Vagina (tissue), 2 donors: ENCODE results near the gene TGM4. TPM values are rescaled to one million over a fixed set of nuclear protein-coding genes. Genes with fewer than 3 reads are reported as not detected.

Source experiments
- DNase-seq, 2 donors: peaks; one replicate each; pipeline ENCODE4 v3.0.0-alpha.2; 2017; ENCODE audit errors: extremely low spot score in 2 of 2
- H3K27ac ChIP-seq: fragments of 200-600 bp; sonication (generic); one replicate; pipeline ENCODE4 v1.5.1; 2019
- H3K27me3 ChIP-seq: fragments of 200-600 bp; sonication (generic); one replicate; pipeline ENCODE4 v1.5.1; 2019
- H3K36me3 ChIP-seq, 2 donors: fragments of 200-600 bp; sonication (generic); one replicate each; pipeline ENCODE4 v1.5.1; 2017 to 2019
- H3K4me1 ChIP-seq: fragments of 200-600 bp; sonication (generic); one replicate; pipeline ENCODE4 v1.5.1; 2019
- H3K4me3 ChIP-seq, 2 donors: fragments of 200-600 bp; sonication (generic); 1 replicate in 1 of 2; 2 replicates in 1 of 2; pipeline ENCODE4 v1.5.1; 2016 to 2019
- H3K9me3 ChIP-seq: fragments of 200-600 bp; sonication (generic); one replicate; pipeline ENCODE4 v1.5.1; 2019
- POLR2A ChIP-seq, 2 donors: fragments of 450-650 bp; IDR thresholded peaks; one replicate each; pipeline ENCODE4 v1.6.1; 2017; ENCODE audit warnings: antibody characterized with exemption in 2 of 2, mild to moderate bottlenecking in 2 of 2, moderate library complexity in 2 of 2
- POLR2AphosphoS5 ChIP-seq, 2 donors: sonication (generic); formaldehyde crosslinking; IDR thresholded peaks; one replicate each; pipeline ENCODE4 v1.9.0; 2017; ENCODE audit warnings: antibody characterized with exemption in 2 of 2, mild to moderate bottlenecking in 2 of 2, low read depth in 1 of 2; ENCODE audit not compliant: insufficient read depth in 1 of 2
- intact Hi-C: fragments of 100-400 bp; cut with DNase I; formaldehyde crosslinking; loops from one replicate; pipeline ENCODE4 v1.15.1; 2023
- total RNA-seq: library from RNA; depleted of rRNA; stranded (reverse); fragments of >200 nt; gene quantifications from one replicate; pipeline ENCODE4 v1.2.3, GENCODE V29; 2016
- TF ChIP-seq, protein P1 (sequence below), 3 experiments: fragments of 450-650 bp in 2 of 3; fragments of 200-600 bp in 1 of 3; sonication (generic) in 1 of 3; IDR thresholded peaks; one replicate each; pipeline ENCODE4 v1.5.1; 2017 to 2019; ENCODE audit warnings: antibody characterized with exemption in 3 of 3, mild to moderate bottlenecking in 2 of 3, moderate library complexity in 2 of 3

The TGM4 gene
- total RNA-seq, 1 donor from 2014 or later = not detected

DNA sequence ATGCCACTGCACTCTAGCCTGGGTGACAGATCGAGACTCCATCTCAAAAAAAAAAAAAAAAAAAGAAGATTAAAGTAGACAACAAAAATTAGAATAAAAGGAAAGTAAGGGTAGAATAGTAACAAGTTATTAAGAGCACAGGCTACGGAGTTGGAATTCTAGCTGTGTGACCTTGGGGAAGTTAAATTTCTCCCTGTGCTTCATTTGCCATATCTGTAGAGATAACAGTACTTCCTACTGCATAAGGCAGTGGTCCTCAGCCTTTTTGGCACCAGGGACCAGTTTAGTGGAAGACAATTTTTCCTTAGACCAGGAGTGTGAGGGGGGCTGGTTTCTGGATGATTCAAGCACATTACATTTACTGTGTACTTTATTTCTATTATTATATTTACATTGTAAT lies 41.4 kb upstream of the TGM4 start:
- DNase-seq = no peak
- no peak overlapping the region for H3K27ac ChIP-seq
- H3K4me3 ChIP-seq = no peak overlapping the region
- H3K4me1 ChIP-seq = no peaks in the 10 kb centered on the region
- H3K36me3 ChIP-seq = no peaks in the 10 kb centered on the region
- no peaks in the 10 kb centered on the region for H3K27me3 ChIP-seq
- intact Hi-C loops = no loop called here
- no peaks in the 10 kb centered on the region for H3K9me3 ChIP-seq
- no peak for TF ChIP-seq POLR2AphosphoS5 (IDR thresholded peaks at IDR 0.05; ENCODE audit: insufficient read depth in 1 of 2, low read depth in 1 of 2)
- TF ChIP-seq, protein P1, sequence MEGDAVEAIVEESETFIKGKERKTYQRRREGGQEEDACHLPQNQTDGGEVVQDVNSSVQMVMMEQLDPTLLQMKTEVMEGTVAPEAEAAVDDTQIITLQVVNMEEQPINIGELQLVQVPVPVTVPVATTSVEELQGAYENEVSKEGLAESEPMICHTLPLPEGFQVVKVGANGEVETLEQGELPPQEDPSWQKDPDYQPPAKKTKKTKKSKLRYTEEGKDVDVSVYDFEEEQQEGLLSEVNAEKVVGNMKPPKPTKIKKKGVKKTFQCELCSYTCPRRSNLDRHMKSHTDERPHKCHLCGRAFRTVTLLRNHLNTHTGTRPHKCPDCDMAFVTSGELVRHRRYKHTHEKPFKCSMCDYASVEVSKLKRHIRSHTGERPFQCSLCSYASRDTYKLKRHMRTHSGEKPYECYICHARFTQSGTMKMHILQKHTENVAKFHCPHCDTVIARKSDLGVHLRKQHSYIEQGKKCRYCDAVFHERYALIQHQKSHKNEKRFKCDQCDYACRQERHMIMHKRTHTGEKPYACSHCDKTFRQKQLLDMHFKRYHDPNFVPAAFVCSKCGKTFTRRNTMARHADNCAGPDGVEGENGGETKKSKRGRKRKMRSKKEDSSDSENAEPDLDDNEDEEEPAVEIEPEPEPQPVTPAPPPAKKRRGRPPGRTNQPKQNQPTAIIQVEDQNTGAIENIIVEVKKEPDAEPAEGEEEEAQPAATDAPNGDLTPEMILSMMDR (IDR thresholded peaks at IDR 0.05) = no peak

DNA sequence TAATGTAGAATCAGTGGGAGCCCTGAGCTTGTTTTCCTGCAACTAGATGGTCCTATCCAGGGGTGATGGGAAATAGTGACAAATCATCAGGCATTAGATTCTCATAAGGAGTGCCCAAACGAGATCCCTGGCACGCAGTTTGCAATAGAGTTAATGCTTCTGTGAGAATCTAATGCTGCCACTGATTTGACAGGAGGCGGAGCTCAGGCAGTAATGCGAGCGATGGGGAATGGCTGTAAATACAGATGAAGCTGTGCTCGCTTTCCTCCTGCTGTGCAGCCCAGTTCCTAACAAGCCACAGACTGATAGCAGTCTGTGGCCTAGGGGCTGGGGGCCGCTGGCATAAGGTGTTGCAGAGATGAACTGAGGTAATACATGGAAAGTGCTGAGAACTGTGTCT lies 41.0 kb upstream of the TGM4 start:
- DNase-seq = no peak
- H3K4me1 ChIP-seq = no peaks in the 10 kb centered on the region
- TF ChIP-seq POLR2AphosphoS5 (IDR thresholded peaks at IDR 0.05; ENCODE audit: insufficient read depth in 1 of 2, low read depth in 1 of 2) (no peak), POLR2A (IDR thresholded peaks at IDR 0.05) (no peak)
- TF ChIP-seq, protein P1 (IDR thresholded peaks at IDR 0.05) = no peak
- no peaks in the 10 kb centered on the region for H3K36me3 ChIP-seq
- H3K9me3 ChIP-seq = no peaks in the 10 kb centered on the region
- no peak overlapping the region for H3K4me3 ChIP-seq
- H3K27ac ChIP-seq = no peak overlapping the region
- intact Hi-C loops = no loop called here
- no peaks in the 10 kb centered on the region for H3K27me3 ChIP-seq

DNA sequence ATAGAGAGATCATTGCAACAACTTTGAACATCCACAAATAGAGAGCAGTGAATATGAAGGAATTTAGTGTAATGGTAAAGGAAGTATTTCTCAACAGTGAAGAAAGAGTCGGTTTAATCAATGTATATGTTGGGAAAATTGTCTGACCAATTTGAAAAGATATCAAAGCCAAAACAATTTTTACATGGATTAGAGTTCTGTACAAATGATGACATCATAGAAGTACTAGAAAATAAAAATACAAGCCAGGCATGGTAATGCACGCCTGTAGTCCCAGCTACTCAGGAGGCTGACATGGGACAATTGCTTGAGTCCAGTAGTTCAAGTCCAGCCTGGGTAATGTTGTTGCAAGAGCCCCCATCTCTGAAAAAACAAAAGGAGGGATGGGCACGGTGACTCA lies 38.7 kb upstream of the TGM4 start:
- intact Hi-C loops = no loop called here
- TF ChIP-seq POLR2AphosphoS5 (IDR thresholded peaks at IDR 0.05; ENCODE audit: insufficient read depth in 1 of 2, low read depth in 1 of 2) (no peak), POLR2A (IDR thresholded peaks at IDR 0.05) (no peak)
- TF ChIP-seq, protein P1 (IDR thresholded peaks at IDR 0.05) = no peak
- no peak overlapping the region for H3K27ac ChIP-seq

DNA sequence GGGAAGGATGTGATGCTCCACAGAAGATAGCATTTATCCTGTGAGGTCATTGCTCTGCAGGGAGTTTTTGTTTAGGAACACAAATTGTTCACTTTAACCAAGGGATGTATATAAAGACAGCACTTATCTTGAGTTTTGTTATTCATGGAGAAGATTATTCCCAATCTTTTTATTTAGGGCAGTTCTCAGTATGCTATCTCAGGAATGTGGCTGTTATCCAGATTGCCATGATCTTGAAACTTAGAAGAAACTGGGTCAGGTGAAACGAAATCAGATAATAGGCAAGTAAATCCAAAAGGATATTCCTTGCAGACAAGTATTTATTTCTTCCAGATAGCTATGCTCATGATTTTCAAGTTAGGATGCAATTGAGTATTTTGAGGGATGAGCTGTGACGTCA lies 32.0 kb upstream of the TGM4 start:
- no peak for DNase-seq
- TF ChIP-seq POLR2AphosphoS5 (IDR thresholded peaks at IDR 0.05; ENCODE audit: insufficient read depth in 1 of 2, low read depth in 1 of 2) (no peak), POLR2A (IDR thresholded peaks at IDR 0.05) (no peak)
- TF ChIP-seq, protein P1 (IDR thresholded peaks at IDR 0.05) = no peak
- Histone ChIP-seq H3K36me3 (no peaks in the 10 kb centered on the region), H3K9me3 (no peaks in the 10 kb centered on the region), H3K27me3 (no peaks in the 10 kb centered on the region), H3K27ac (no peak overlapping the region), H3K4me1 (peaks cover 6% of the 10 kb centered on the region), H3K4me3 (no peak overlapping the region)
- intact Hi-C loops = no loop called here

More for the DNA sequence above, 38.7 kb upstream of the TGM4 start:
- Histone ChIP-seq H3K27me3 (no peaks in the 10 kb centered on the region), H3K4me1 (no peaks in the 10 kb centered on the region), H3K9me3 (no peaks in the 10 kb centered on the region), H3K4me3 (no peak overlapping the region), H3K36me3 (no peaks in the 10 kb centered on the region)
- DNase-seq = no peak

DNA sequence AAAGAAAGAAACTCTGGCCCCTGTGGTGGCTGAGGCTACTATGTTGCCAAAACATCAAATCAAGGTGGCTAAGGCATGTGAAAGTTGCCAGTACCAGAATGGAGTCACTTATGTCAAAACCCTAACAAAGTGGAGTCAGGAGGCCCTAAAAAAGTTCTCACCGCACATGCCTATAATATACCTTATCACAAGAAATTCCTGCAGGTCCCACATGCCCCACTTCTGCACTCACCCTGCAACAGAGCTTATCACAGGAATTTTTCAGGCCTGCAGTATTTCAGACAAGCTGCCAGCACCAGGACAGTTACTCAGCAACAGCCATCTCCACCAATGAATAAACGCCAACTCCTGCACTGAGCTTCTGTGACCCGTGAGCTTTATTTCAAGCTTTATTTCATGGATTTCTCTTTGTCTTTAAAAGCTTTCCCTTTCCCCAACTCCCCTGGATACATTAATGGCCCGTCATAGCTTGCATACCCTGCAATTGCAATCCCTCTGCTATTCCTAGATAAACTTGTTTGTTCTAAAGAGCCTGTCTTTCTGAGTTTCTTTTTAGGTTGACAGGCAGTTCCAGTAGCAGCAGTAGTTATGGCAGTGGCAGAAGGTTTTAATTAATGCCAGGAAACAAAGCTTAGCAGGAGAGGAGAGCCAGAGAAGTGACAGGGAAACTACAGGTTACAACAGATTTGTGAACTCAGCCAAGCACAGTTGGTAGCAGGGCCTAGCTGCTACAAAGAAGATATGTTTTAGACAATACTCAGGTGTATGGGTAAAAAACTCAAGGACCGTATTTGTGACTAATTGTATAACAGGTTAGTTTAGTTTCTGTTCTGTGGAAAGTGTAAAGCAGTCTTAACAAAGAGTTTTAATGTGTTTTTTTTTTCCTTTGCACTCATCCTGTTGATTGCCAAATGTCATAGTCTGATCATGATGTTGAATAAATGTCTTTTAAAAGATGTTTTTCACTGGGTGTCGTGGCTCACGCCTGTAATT lies 28.6 kb upstream of the TGM4 start:
- Histone ChIP-seq H3K27me3 (no peaks in the 10 kb centered on the region), H3K4me1 (peaks cover 6% of the 10 kb centered on the region), H3K4me3 (no peak overlapping the region), H3K27ac (no peak overlapping the region), H3K36me3 (no peaks in the 10 kb centered on the region), H3K9me3 (no peaks in the 10 kb centered on the region)
- no peak for DNase-seq
- intact Hi-C loops = no loop called here
- TF ChIP-seq POLR2A (IDR thresholded peaks at IDR 0.05) (no peak), POLR2AphosphoS5 (IDR thresholded peaks at IDR 0.05; ENCODE audit: insufficient read depth in 1 of 2, low read depth in 1 of 2) (no peak)
- TF ChIP-seq, protein P1 (IDR thresholded peaks at IDR 0.05) = no peak
